Keratinocyte (primary cell): ENCODE measurements around the gene TMEFF2.
"Not testable (repeated sequence)": the region's sequence is repeated elsewhere in the genome, so short reads cannot be mapped to it uniquely, and the experiment has no call there.

Source experiments
- EZH2 ChIP-seq: IDR thresholded peaks from one replicate; pipeline ENCODE4 v1.6.1; 2012; ENCODE audit warnings: inconsistent platforms, mild to moderate bottlenecking, low read length, moderate library complexity
- TF ChIP-seq, protein P1 (sequence below), 3 experiments: IDR thresholded peaks in 1 of 3; conservative IDR thresholded peaks in 1 of 3; optimal IDR thresholded peaks in 1 of 3; 2 replicates in 2 of 3; 3 replicates in 1 of 3; pipeline versions ENCODE3 to v1.5.1; 2011; ENCODE audit warnings: low read length in 3 of 3, mild to moderate bottlenecking in 3 of 3, moderate library complexity in 2 of 3, control low read depth in 1 of 3, inconsistent platforms in 1 of 3; ENCODE audit not compliant: insufficient read depth in 2 of 3; ENCODE audit errors: extremely low read depth in 1 of 3

DNA sequence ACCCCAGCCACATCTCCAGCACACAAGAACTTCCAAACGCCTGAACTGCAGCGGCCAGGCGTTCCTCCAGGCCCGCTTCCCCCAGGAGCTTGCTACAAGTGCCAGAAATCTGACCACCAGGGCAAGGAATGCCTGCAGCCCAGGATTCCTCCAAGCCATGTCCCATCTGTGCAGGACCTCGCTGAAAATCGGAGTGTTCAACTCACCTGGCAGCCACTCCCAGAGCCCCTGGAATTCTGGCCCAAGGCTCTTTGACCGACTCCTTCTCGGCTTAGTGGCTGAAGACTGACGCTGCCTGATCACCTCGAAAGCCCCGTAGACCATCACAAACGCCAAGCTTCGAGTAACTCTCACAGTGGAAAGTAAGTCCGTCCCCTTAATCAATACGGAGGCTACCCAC is 62.1 kb downstream of the TMEFF2 start:
- TF ChIP-seq, protein P1, sequence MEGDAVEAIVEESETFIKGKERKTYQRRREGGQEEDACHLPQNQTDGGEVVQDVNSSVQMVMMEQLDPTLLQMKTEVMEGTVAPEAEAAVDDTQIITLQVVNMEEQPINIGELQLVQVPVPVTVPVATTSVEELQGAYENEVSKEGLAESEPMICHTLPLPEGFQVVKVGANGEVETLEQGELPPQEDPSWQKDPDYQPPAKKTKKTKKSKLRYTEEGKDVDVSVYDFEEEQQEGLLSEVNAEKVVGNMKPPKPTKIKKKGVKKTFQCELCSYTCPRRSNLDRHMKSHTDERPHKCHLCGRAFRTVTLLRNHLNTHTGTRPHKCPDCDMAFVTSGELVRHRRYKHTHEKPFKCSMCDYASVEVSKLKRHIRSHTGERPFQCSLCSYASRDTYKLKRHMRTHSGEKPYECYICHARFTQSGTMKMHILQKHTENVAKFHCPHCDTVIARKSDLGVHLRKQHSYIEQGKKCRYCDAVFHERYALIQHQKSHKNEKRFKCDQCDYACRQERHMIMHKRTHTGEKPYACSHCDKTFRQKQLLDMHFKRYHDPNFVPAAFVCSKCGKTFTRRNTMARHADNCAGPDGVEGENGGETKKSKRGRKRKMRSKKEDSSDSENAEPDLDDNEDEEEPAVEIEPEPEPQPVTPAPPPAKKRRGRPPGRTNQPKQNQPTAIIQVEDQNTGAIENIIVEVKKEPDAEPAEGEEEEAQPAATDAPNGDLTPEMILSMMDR (optimal IDR thresholded peaks at IDR 0.05 in 1 of 3, IDR thresholded peaks at IDR 0.05 in 1 of 3, conservative IDR thresholded peaks at IDR 0.05 in 1 of 3; ENCODE audit: extremely low read depth in 1 of 3, insufficient read depth in 2 of 3, low read length in 3 of 3): not testable (repeated sequence)
- not testable (repeated sequence) for TF ChIP-seq EZH2
